Skeletal muscle tissue (tissue), 4 donors: Measurements from ENCODE around the gene AHRR. TPM values are rescaled to one million over a fixed set of nuclear protein-coding genes. Genes with fewer than 3 reads are reported as not detected.

ENCODE experiments used
- H3K27ac ChIP-seq: one replicate; pipeline ENCODE4 v1.7.0; 2013; ENCODE audit warnings: mild to moderate bottlenecking, low read depth, low read length, inconsistent platforms
- H3K27me3 ChIP-seq, 3 donors: one replicate each; pipeline ENCODE4 v1.7.0; 2013; ENCODE audit warnings: low read length in 3 of 3; ENCODE audit not compliant: control insufficient read depth in 3 of 3, insufficient read depth in 3 of 3
- H3K36me3 ChIP-seq, 3 donors: one replicate each; pipeline ENCODE4 v1.7.0; 2013; ENCODE audit warnings: low read length in 3 of 3; ENCODE audit not compliant: control insufficient read depth in 3 of 3, insufficient read depth in 3 of 3
- H3K4me1 ChIP-seq, 3 donors: one replicate each; pipeline ENCODE4 v1.7.0; 2013; ENCODE audit warnings: low read length in 3 of 3, mild to moderate bottlenecking in 3 of 3; ENCODE audit not compliant: control insufficient read depth in 3 of 3, insufficient read depth in 3 of 3
- H3K4me3 ChIP-seq, 3 donors: one replicate each; pipeline ENCODE4 v1.7.0; 2013; ENCODE audit warnings: low read length in 3 of 3
- H3K9ac ChIP-seq, 3 donors: one replicate each; pipeline ENCODE4 v1.7.0; 2013; ENCODE audit warnings: low read length in 3 of 3, mild to moderate bottlenecking in 3 of 3, moderate library complexity in 2 of 3, low read depth in 1 of 3
- H3K9me3 ChIP-seq, 3 donors: one replicate each; pipeline ENCODE4 v1.7.0; 2013; ENCODE audit warnings: low read length in 3 of 3; ENCODE audit not compliant: control insufficient read depth in 3 of 3
- total RNA-seq: library from RNA; depleted of rRNA; stranded (reverse); fragments of >200 nt; gene quantifications from one replicate; pipeline ENCODE4 v1.2.3, GENCODE V29; 2014
- donor health status: Osteomylitis.

The AHRR gene
- total RNA-seq, 1 donor from 2014 or later = 1.0 TPM

DNA sequence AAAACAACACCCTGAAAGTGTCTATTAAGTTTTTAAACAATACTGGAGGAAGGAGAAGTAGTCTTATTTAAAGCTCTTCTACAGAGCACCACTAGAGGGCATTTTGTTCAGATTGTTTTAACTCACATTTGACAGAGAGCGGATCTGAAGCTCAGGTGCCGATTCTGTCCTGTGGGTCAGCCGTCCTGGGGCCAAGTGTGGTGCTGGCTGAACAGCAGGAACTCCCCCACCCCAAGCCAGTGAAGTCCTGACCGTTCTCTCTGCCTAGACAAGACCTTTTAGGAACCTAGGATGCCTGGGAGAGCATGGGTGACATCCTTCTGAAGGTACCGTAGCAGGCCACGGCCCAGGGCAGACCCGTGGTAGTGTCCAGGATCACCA is 125.4 kb downstream of the AHRR start:
- H3K4me1 ChIP-seq = peaks cover 19 to 31% (median 21%) of the 10 kb centered on the region in 3 donors
- no peak overlapping the region for H3K4me3 ChIP-seq
- H3K9me3 ChIP-seq = peaks cover 0 to 3% (median 2%) of the 10 kb centered on the region in 3 donors
- peaks cover 30 to 48% (median 47%) of the 10 kb centered on the region in 3 donors for H3K36me3 ChIP-seq
- H3K9ac ChIP-seq = peak overlapping the region in 1 of 3 donors; percentile 20
- H3K27me3 ChIP-seq = no peaks in the 10 kb centered on the region
- H3K27ac ChIP-seq = no peak overlapping the region

- Histone ChIP-seq H3K36me3 (peaks cover 32 to 54% (median 48%) of the 10 kb centered on the region in 3 donors), H3K9me3 (peaks cover 0 to 4% (median 3%) of the 10 kb centered on the region in 3 donors), H3K9ac (no peak overlapping the region), H3K27ac (no peak overlapping the region), H3K27me3 (no peaks in the 10 kb centered on the region), H3K4me3 (no peak overlapping the region), H3K4me1 (peaks cover 13 to 25% (median 15%) of the 10 kb centered on the region in 3 donors)
Measured at GRCh38 chr5:447501-447900, 126.0 kb downstream of the AHRR start.

GRCh38 chr5:448061-448765 is 126.7 kb downstream of the AHRR start:
- peak overlapping the region in 1 of 3 donors; percentile 40 for H3K9ac ChIP-seq
- peaks cover 0 to 4% (median 3%) of the 10 kb centered on the region in 3 donors for H3K9me3 ChIP-seq
- H3K36me3 ChIP-seq = peaks cover 39 to 61% (median 55%) of the 10 kb centered on the region in 3 donors
- H3K4me1 ChIP-seq = peaks cover 12 to 22% (median 13%) of the 10 kb centered on the region in 3 donors
- H3K27ac ChIP-seq = no peak overlapping the region
- no peak overlapping the region for H3K4me3 ChIP-seq
- H3K27me3 ChIP-seq = no peaks in the 10 kb centered on the region

- Histone ChIP-seq H3K27ac (no peak overlapping the region), H3K9me3 (peaks cover 0 to 4% (median 3%) of the 10 kb centered on the region in 3 donors), H3K4me1 (peaks cover 8 to 17% (median 8%) of the 10 kb centered on the region in 3 donors), H3K9ac (no peak overlapping the region), H3K36me3 (peaks cover 44 to 67% (median 60%) of the 10 kb centered on the region in 3 donors), H3K4me3 (no peak overlapping the region), H3K27me3 (no peaks in the 10 kb centered on the region)
Measured at GRCh38 chr5:448766-449090, 127.2 kb downstream of the AHRR start.

- H3K4me3 ChIP-seq = no peak overlapping the region
- H3K9me3 ChIP-seq = peaks cover 0 to 4% (median 3%) of the 10 kb centered on the region in 3 donors
- H3K36me3 ChIP-seq = peaks cover 48 to 71% (median 65%) of the 10 kb centered on the region in 3 donors
- no peak overlapping the region for H3K27ac ChIP-seq
- H3K4me1 ChIP-seq = peaks cover 4 to 13% (median 4%) of the 10 kb centered on the region in 3 donors
- H3K9ac ChIP-seq = no peak overlapping the region
- no peaks in the 10 kb centered on the region for H3K27me3 ChIP-seq
Measured at GRCh38 chr5:449151-449550, 127.6 kb downstream of the AHRR start.

- H3K27ac ChIP-seq = no peak overlapping the region
- H3K9ac ChIP-seq = no peak overlapping the region
- H3K9me3 ChIP-seq = peaks cover 0 to 4% (median 3%) of the 10 kb centered on the region in 3 donors
- peaks cover 59 to 77% (median 74%) of the 10 kb centered on the region in 3 donors for H3K36me3 ChIP-seq
- H3K4me3 ChIP-seq = no peak overlapping the region
- peaks cover 0 to 8% (median 0%) of the 10 kb centered on the region in 3 donors for H3K4me1 ChIP-seq
- no peaks in the 10 kb centered on the region for H3K27me3 ChIP-seq
Measured at GRCh38 chr5:451587-452458, 130.3 kb downstream of the AHRR start.

DNA sequence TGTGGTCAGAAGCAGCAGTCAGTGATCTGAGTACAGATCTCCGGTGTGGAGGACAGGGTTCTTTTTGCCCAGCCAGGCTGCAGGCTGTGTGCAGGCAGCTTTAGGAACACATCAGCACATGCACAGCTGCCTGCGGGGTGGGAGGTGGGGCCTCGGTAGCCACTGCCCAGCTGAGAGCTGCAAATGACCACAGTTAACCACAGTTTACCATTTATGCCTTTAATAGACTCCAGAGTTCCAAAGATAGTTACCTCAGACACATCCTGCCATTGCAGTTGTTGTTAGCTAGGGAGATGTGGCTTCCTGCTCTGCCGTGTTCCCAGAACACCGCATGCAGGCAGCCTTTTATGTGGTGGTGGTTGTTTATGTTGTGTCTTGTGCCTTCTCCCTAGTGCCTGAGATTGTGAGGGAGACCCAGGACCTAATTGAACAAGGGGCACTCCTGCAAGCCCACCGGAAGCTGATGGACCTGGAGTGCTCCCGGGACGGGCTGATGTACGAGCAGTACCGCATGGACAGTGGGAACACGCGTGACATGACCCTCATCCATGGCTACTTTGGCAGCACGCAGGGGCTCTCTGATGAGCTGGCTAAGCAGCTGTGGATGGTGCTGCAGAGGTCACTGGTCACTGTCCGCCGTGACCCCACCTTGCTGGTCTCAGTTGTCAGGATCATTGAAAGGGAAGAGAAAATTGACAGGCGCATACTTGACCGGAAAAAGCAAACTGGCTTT is 131.6 kb downstream of the AHRR start:
- H3K9ac ChIP-seq = no peak overlapping the region
- no peak overlapping the region for H3K27ac ChIP-seq
- peaks cover 0 to 4% (median 3%) of the 10 kb centered on the region in 3 donors for H3K9me3 ChIP-seq
- peaks cover 60 to 77% (median 73%) of the 10 kb centered on the region in 3 donors for H3K36me3 ChIP-seq
- H3K4me3 ChIP-seq = no peak overlapping the region
- peaks cover 0 to 5% (median 0%) of the 10 kb centered on the region in 3 donors for H3K4me1 ChIP-seq
- no peaks in the 10 kb centered on the region for H3K27me3 ChIP-seq

DNA sequence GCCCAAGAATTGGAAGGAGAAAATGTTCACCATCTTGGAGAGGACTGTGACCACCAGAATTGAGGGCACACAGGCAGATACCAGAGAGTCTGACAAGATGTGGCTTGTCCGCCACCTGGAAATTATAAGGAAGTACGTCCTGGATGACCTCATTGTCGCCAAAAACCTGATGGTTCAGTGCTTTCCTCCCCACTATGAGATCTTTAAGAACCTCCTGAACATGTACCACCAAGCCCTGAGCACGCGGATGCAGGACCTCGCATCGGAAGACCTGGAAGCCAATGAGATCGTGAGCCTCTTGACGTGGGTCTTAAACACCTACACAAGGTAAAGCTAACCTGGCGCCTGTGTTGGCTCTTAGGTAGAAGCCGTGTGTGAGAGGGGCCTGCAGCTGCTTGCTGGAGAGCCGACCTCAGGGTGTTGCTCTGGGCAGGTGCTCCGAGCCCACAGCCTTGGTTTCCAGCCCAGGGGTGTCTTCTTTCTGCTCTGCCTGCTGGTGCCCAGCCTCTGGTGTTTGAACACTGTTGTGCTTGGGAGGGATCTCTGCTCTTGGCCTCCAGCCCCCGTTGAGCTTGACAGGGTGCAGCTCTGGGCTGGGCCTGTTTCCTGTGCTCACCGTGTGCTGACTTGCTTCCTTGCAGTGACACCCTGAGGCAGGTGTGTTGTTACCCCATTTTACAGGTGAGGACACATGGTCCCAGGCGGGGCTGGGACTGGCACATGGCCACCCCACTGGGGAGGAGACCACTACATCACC is 132.4 kb downstream of the AHRR start:
- no peaks in the 10 kb centered on the region for H3K4me1 ChIP-seq
- no peak overlapping the region for H3K4me3 ChIP-seq
- H3K9me3 ChIP-seq = peaks cover 0 to 4% (median 3%) of the 10 kb centered on the region in 3 donors
- no peaks in the 10 kb centered on the region for H3K27me3 ChIP-seq
- H3K36me3 ChIP-seq = peaks cover 56 to 77% (median 73%) of the 10 kb centered on the region in 3 donors
- no peak overlapping the region for H3K27ac ChIP-seq
- no peak overlapping the region for H3K9ac ChIP-seq

- no peaks in the 10 kb centered on the region for H3K4me1 ChIP-seq
- no peak overlapping the region for H3K4me3 ChIP-seq
- H3K27ac ChIP-seq = no peak overlapping the region
- peaks cover 0 to 4% (median 3%) of the 10 kb centered on the region in 3 donors for H3K9me3 ChIP-seq
- no peak overlapping the region for H3K9ac ChIP-seq
- peaks cover 60 to 76% (median 72%) of the 10 kb centered on the region in 3 donors for H3K36me3 ChIP-seq
- no peaks in the 10 kb centered on the region for H3K27me3 ChIP-seq
Measured at GRCh38 chr5:454936-455335, 133.4 kb downstream of the AHRR start.
